NCI-H748 (cell line): Measurements from ENCODE around the gene FAM171A2.

Experiments
- DNase-seq: peaks from one replicate; lab custom pipeline; 2025; ENCODE audit not compliant: unreplicated experiment; lab: John Stamatoyannopoulos, UW

FAM171A2 gene

DNA sequence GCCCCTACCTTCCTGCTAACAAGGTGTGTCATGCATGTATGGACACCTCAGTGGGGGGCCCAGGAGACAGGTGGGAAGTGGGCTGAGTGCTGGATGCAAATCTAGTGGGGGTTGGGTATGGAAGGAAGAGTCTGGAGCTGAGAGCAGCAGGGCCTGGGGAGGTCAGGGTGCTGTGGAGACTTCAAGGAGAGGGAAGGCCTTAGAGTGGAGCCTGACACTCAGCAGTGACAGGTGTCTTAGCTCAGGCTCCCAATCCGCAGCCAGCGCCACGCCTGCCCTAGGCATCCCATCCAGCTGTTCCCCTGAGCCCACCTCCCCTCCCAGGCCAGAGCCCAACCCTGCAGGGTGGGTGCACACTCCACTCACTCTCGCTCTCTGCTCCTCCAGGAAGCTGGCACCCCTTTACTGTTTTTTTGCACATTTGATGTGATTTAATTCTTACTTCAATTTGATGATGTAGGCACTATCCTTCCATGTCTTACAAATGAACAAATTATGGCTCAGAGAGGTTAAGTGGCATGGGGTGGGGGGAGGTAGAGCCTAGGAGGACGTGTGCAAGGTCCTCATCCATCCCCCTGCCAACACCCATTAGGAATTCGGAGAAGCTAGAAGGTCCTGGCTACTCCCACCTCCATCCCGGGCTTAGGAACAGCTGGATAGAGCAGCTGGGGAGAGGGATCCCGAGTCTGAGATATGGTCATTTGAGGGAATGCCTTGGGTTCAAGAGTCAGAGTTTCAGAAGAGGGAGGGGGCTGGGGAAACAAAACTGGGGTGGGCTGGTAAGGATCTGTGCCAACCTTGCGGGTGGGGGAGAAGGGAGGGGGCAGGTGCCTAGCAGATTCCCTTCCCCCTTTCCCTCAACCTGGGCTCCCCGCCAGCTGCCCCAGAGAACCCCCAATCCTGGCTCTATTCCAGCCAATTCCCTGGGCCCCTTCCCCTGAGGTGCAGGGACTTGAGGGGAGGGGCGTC, 2.1 kb downstream of the FAM171A2 start:
- DNase-seq, result no peak

DNA sequence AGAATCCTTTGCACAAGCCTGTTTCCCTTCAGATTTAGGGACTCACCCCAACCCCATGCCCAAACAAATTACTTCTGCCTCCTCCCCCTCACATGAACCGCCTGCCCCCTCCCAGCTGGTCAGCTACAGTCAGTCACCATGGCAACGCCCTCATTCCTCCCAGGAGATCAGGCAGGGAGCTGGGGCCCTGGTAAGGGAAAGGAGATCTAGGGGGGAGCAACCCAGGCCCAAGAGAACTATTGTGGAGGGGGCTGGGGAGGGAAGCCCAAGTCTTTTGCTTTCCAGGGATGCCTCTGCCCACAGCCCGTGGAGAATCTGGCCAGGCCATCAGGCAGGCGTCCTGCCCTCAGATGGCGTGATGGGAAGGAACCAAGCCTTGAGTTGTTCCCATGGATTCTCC, 2.8 kb downstream of the FAM171A2 start:
- no peak for DNase-seq

GRCh38 chr17:44360144-44360533, 3.5 kb downstream of the FAM171A2 start:
- DNase-seq, result no peak

GRCh38 chr17:44359458-44360143, 4.1 kb downstream of the FAM171A2 start:
- no peak for DNase-seq

DNA sequence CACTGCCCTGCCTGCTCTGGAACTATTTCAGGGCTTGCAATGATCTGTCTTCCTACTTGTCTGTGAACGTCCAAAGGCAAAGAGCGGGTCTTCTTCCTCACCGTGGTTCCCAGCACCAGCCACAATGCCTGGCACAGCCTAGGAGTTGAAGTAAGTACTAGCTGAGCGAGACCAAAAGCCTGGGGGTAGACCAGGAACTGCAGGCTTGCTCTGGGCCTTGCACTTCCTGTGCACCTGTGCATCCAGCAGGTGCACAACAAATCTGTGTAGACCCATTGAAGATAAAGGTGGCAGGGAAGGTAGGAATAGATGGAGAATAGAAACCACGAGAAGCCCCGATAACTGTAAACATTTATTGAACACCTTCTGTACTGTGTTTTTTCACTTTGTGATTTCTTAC, 4.6 kb downstream of the FAM171A2 start:
- DNase-seq, result no peak

DNA sequence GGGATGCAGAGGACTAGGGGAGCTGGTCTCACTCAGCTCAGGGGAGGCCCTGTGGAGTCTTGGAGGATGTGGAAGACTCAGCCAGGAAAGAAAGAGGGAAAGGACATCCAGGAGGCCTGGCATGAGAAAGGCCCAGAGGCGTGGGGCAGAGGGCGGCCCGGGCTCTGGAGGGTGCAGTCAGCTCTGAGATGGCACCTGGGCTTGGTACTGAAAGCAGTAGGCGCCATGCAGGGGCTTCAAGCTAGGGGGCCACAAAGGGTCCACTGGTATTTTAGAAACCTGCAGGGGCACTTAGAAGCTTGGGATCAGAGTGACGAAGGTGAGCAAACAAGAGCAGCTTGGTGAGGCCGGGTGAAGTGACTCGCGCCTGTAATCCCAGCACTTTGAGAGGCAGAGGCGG, 5.6 kb downstream of the FAM171A2 start:
- no peak for DNase-seq

DNA sequence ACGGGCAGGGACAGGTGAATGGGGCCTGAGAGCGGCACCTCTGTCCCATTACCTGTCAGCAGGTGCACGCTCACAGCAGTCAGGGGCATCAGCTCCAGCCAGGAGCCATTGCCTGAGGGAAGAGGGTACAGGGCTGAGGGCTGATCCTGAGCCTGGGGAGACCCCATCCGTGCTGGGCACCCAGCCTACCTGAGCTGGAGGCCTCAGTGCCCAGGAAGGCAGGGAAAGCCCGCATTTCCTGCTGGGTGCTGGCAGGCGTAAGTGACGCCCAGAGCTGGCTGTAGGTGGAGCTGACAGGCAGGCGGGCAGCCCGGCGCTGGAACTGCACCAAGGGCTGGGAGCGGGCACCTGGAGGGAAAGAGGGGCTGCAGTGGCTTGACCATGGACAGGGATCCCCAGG, 7.4 kb downstream of the FAM171A2 start:
- DNase-seq, result no peak

DNA sequence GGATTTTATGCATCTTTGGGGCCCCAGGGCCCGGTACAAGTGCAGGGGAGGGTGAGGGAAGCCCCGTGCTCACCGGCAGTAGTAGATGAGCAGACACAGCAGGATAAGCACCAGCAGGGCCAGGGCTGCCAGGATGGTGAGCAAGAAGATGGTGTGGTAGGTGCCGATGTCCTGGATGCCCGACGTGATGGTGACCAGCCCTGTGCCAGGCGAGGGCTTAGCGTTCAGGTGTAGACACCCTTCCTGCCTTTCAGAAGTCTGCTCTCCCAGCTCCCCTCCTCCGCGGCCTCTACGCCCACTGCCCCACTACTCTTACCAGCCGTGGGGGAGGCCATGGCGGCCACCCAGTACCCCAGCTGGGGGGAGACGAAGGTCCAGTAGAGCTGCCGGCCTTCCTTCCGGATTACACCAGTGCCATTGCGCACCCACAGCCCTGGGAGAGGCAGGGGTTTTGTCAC, 8.0 kb downstream of the FAM171A2 start:
- DNase-seq, result no peak

GRCh38 chr17:44354582-44355561, 8.8 kb downstream of the FAM171A2 start:
- peak; percentile 54 for DNase-seq

DNA sequence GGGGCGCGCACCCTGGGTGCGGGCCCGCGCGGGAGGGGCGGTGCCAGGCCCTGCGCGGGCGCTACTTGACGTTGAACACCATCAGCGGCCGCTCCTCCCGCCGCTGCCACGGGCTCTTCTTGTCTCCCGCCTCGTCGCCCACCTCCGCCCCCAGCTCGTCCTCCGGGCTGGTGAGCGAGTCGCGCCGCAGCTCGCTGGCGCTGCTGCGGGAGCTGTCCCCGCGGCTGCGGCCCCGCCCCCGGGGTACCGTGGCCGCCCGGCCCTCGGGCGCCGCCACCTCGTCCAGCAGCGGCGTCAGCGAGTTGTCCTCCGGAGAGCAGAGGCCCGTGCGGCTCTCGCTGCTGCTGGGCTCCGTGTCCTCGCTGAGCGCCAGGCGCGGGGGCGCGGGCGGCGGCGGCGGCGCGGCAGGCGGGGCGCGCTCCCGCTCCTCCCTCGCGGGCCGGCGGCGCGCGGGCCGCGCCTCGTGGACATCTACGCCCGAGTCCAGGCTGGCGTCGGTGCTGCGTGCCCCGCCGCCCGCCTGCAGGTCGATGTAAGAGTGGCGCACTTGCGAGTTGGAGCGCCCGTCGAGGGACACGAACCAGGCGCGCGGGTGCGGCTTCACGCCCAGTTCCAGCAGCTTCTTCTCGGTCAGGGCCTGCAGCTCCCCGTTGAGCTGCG, 9.9 kb downstream of the FAM171A2 start:
- peak; percentile 80 for DNase-seq

DNA sequence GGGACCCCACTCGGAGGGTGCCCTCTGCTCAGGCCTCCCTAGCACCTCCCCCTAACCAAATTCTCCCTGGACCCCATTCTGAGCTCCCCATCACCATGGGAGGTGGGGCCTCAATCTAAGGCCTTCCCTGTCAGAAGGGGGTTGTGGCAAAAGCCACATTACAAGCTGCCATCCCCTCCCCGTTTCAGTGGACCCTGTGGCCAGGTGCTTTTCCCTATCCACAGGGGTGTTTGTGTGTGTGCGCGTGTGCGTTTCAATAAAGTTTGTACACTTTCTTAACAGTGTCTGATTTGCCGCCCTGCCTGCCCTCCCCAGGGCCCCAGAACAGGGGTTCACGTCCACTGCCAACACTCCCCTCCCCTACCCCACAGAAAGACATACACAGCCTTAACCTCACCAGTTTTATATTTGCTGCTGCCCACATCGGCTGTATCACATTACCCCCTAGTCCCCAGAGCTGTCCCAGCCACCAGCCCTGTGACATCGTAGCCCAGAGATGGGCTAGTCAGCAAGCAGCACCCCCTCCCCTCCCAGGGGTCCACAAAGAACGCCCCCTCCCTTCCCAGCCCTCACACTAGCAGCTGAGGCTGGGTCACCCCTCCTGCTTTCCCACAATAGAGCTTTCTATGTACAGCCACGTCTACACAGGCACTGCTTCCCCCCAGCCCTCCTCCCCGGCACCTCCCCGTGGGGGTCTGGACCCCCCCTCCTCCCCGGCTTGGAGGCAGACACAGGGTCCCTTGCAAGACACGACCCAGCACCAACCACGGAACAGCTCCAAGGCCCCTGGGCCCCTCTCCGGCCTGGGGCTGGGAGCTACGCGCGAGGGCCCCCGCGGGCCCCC, 10.6 kb downstream of the FAM171A2 start:
- no peak for DNase-seq

DNA sequence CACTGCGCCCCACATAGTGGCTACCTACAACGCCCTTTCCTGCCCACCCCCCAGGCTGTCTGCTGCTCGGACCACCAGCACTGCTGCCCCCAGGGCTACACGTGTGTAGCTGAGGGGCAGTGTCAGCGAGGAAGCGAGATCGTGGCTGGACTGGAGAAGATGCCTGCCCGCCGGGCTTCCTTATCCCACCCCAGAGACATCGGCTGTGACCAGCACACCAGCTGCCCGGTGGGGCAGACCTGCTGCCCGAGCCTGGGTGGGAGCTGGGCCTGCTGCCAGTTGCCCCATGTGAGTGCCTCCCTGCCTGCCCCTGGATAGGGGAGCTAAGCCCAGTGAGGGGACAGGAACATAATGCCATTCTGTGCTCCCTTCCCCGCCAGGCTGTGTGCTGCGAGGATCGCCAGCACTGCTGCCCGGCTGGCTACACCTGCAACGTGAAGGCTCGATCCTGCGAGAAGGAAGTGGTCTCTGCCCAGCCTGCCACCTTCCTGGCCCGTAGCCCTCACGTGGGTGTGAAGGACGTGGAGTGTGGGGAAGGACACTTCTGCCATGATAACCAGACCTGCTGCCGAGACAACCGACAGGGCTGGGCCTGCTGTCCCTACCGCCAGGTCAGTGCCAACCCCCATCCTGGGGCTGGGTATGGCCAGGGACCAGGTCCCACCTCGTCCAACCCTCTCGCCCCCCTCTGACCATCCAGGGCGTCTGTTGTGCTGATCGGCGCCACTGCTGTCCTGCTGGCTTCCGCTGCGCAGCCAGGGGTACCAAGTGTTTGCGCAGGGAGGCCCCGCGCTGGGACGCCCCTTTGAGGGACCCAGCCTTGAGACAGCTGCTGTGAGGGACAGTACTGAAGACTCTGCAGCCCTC, 11.5 kb downstream of the FAM171A2 start:
- DNase-seq, result no peak

DNA sequence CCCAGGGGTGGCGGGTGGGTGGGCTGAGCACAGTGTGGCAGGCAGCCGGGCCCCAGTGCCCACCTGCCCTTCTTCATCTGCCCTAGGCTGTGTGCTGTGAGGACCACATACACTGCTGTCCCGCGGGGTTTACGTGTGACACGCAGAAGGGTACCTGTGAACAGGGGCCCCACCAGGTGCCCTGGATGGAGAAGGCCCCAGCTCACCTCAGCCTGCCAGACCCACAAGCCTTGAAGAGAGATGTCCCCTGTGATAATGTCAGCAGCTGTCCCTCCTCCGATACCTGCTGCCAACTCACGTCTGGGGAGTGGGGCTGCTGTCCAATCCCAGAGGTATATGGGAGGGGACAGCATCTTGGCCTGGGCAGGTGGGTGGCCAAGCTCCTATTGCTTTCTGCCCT, 12.2 kb downstream of the FAM171A2 start:
- no peak for DNase-seq

DNA sequence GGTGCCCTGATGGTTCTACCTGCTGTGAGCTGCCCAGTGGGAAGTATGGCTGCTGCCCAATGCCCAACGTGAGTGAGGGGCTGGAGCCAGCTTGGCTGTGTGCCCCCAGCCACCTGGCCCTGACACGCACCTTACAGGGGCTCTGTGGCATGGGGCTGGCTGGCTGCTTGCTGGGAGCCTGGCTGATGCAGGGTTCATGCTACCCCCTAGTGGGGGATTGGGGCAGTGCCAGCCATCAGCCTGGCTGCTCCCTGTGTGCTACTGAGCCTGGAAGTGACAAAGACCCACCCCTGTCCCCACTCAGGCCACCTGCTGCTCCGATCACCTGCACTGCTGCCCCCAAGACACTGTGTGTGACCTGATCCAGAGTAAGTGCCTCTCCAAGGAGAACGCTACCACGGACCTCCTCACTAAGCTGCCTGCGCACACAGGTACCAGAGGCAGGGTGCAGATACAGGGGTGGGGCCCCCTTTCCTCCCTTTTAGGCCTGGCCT, 12.9 kb downstream of the FAM171A2 start:
- peak; percentile 67 for DNase-seq

DNA sequence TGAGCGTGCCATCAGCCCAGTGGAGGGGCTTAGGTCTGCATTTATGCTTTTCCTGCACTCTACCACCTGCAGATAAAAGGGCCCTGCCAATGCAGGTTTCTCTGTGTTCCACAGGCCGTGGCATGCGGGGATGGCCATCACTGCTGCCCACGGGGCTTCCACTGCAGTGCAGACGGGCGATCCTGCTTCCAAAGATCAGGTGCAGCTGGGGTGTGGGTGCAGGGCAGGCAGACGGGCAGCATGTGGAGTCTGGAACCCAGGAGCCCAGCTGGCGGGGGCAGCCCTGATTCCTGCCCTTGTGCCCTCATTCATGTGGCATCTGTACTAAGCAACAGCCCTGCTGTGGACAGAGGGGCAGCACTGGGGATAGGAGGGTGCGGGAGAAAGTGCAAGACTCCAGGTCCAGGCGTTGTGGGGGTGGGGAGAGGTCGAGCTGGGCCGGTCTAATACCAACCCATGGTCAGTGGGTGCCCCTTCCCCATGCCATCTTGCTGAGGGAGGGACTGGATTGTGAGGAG, 14.0 kb downstream of the FAM171A2 start:
- no peak for DNase-seq

- no peak for DNase-seq
Measured at GRCh38 chr17:44348988-44349364, 14.7 kb downstream of the FAM171A2 start.

DNA sequence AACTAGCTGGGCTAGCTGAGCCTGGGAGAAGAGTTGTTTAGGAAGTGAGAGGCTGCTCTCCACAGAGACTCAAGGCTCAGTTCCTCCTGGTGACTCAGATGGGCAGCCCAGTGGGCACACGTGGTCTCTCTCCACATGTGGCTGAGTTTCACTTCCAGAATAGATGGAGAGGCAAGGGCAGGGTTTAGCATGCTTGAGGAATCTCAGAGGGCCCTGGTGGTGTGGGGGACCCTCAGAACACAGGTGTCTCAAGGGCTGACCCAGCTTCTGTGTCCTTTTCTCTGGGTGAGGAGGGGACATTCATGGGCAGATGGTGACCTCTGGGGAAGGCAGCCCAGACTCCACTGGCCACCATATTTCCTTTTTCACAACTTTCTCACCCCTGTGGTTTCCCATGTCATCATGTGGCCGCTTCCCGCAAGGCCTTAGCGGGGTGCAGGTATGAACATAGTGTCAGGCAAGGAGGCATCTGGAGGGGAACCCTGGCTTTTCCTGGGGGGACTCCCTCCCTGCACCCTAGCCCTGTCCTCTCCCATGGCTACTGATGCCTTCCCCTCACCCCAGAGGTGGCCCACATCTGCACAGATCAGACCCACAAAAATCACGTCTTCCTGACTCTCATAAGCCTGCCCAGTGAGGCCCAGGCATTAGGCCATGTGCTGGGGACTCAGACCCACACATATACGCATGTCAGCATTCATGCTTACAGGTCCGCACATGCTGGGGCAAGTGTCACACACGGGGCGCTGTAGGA, 15.2 kb downstream of the FAM171A2 start:
- no peak for DNase-seq
